HG03025 (cell line): Measurements from ENCODE around the gene PDE8B.

Source experiments
- ATAC-seq: cut with Tn5 transposase; IDR thresholded peaks from one replicate; pipeline ENCODE4 v1.9.1; 2021; ENCODE audit warnings: mild to moderate bottlenecking, moderate library complexity; ENCODE audit not compliant: unreplicated experiment, low FRiP score

The PDE8B gene

GRCh38 chr5:77394064-77394715, 183.7 kb downstream of the PDE8B start:
- no peak for ATAC-seq

- ATAC-seq = no peak
Measured at GRCh38 chr5:77396017-77396416, 185.5 kb downstream of the PDE8B start.

GRCh38 chr5:77397686-77398292, 187.3 kb downstream of the PDE8B start:
- ATAC-seq = no peak

- no peak for ATAC-seq
Measured at GRCh38 chr5:77398458-77398857, 188.0 kb downstream of the PDE8B start.

- no peak for ATAC-seq
Measured at GRCh38 chr5:77398896-77399295, 188.4 kb downstream of the PDE8B start.

GRCh38 chr5:77400645-77401044, 190.2 kb downstream of the PDE8B start:
- no peak for ATAC-seq

- no peak for ATAC-seq
Measured at GRCh38 chr5:77402796-77403195, 192.3 kb downstream of the PDE8B start.

GRCh38 chr5:77407152-77407551, 196.7 kb downstream of the PDE8B start:
- no peak for ATAC-seq

- no peak for ATAC-seq
Measured at GRCh38 chr5:77409870-77410621, 199.6 kb downstream of the PDE8B start.

- no peak for ATAC-seq
Measured at GRCh38 chr5:77413049-77413448, 202.6 kb downstream of the PDE8B start.

GRCh38 chr5:77418162-77418561, 207.7 kb downstream of the PDE8B start:
- no peak for ATAC-seq

- no peak for ATAC-seq
Measured at GRCh38 chr5:77418601-77419581, 208.4 kb downstream of the PDE8B start.

- ATAC-seq = no peak
Measured at GRCh38 chr5:77419644-77420582, 209.4 kb downstream of the PDE8B start.

GRCh38 chr5:77420940-77421339, 210.5 kb downstream of the PDE8B start:
- ATAC-seq = no peak

GRCh38 chr5:77423022-77423750, 212.7 kb downstream of the PDE8B start:
- no peak for ATAC-seq

GRCh38 chr5:77424921-77425320, 214.4 kb downstream of the PDE8B start:
- no peak for ATAC-seq

- ATAC-seq = no peak
Measured at GRCh38 chr5:77425420-77425819, 214.9 kb downstream of the PDE8B start.

- no peak for ATAC-seq
Measured at GRCh38 chr5:77425998-77426659, 215.6 kb downstream of the PDE8B start.
